Measurements from ENCODE around the gene SULF2. TPM values are rescaled to one million over a fixed set of nuclear protein-coding genes. Genes with fewer than 3 reads are reported as not detected.
A peak's percentile ranks its signal among the peaks of the same experiment; 100 is the strongest.

The SULF2 gene
- total and polyA plus RNA-seq, 2 of the 13 experiments (the other 11 are each of a cell fraction or from before 2014, with no cell fraction given), result 7.2 to 50.9 TPM

DNA sequence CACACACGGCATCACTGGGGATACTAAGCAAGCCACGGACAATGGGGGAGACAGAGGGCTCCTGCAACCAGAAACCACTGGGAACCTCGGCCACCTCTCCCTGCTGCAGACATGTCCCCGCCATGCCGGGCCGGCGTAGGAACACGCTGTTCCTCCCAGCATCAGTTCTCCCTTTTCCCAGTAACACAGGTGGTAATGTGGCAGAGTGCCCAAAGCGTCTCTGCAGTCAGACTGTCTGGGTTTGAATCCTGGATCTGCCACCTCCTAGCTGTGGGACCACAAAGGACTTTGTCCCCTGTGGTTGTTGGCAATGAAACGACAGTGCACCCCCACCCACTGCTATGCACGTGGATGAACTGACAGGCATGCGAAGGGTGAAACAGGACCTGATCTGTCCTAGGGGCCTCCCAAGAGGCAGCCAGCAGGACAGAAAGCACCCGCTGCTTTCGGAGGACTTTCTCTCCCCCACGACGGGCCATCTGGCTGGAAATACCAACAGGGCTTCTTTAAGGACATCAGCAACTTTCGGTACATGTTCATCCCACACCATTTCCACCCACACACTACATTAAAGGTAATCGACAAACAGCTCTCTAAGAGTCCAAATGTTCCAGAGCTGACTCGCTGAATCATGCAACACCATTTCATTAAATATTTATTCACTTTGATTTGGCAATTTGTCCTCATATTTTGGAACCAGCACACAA lies 74.1 kb downstream of the SULF2 start (continued):
- TF ChIP-seq, protein P1, sequence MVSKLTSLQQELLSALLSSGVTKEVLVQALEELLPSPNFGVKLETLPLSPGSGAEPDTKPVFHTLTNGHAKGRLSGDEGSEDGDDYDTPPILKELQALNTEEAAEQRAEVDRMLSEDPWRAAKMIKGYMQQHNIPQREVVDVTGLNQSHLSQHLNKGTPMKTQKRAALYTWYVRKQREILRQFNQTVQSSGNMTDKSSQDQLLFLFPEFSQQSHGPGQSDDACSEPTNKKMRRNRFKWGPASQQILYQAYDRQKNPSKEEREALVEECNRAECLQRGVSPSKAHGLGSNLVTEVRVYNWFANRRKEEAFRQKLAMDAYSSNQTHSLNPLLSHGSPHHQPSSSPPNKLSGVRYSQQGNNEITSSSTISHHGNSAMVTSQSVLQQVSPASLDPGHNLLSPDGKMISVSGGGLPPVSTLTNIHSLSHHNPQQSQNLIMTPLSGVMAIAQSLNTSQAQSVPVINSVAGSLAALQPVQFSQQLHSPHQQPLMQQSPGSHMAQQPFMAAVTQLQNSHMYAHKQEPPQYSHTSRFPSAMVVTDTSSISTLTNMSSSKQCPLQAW (CRISPR knock-in tag; IDR thresholded peaks at IDR 0.05), result no peak
- TF ChIP-seq ZNF550 (CRISPR knock-in tag; IDR thresholded peaks at IDR 0.05; ENCODE audit: borderline replicate concordance), result no peak
- no peak for TF ChIP-seq ZNF451 (CRISPR knock-in tag; IDR thresholded peaks at IDR 0.05)
- TF ChIP-seq NAIF1 (CRISPR knock-in tag; IDR thresholded peaks at IDR 0.05; ENCODE audit: borderline replicate concordance), result no peak
- TF ChIP-seq, protein P2, sequence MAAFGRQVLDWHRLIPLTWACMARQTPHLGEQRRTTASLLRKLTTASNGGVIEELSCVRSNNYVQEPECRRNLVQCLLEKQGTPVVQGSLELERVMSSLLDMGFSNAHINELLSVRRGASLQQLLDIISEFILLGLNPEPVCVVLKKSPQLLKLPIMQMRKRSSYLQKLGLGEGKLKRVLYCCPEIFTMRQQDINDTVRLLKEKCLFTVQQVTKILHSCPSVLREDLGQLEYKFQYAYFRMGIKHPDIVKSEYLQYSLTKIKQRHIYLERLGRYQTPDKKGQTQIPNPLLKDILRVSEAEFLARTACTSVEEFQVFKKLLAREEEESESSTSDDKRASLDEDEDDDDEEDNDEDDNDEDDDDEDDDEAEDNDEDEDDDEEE (CRISPR knock-in tag; IDR thresholded peaks at IDR 0.05), result no peak
- TF ChIP-seq FOXC1 (CRISPR knock-in tag; IDR thresholded peaks at IDR 0.05; ENCODE audit: borderline replicate concordance), result peak; percentile 33; the same call in 1 of the 2 replicates
- TF ChIP-seq, protein P3, sequence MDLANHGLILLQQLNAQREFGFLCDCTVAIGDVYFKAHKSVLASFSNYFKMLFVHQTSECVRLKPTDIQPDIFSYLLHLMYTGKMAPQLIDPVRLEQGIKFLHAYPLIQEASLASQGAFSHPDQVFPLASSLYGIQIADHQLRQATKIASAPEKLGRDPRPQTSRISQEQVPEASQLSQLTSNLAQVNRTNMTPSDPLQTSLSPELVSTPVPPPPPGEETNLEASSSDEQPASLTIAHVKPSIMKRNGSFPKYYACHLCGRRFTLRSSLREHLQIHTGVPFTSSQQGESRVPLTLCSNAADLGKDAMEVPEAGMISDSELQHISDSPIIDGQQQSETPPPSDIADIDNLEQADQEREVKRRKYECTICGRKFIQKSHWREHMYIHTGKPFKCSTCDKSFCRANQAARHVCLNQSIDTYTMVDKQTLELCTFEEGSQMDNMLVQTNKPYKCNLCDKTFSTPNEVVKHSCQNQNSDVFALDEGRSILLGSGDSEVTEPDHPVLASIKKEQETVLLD (CRISPR knock-in tag; IDR thresholded peaks at IDR 0.05; ENCODE audit: low read depth), result no peak
- TF ChIP-seq TRIM24 (CRISPR knock-in tag; IDR thresholded peaks at IDR 0.05), result no peak
- no peak for TF ChIP-seq SETDB1 (CRISPR knock-in tag; IDR thresholded peaks at IDR 0.05; ENCODE audit: borderline replicate concordance)
- TF ChIP-seq SATB2 (CRISPR knock-in tag; IDR thresholded peaks at IDR 0.05), result no peak
- TF ChIP-seq DPF2 (CRISPR knock-in tag; IDR thresholded peaks at IDR 0.05; ENCODE audit: borderline replicate concordance, low read depth), result peak; percentile 74; the same call in 1 of the 2 replicates
- no peak for TF ChIP-seq ZNF24 (IDR thresholded peaks at IDR 0.05)
- TF ChIP-seq, protein P4, sequence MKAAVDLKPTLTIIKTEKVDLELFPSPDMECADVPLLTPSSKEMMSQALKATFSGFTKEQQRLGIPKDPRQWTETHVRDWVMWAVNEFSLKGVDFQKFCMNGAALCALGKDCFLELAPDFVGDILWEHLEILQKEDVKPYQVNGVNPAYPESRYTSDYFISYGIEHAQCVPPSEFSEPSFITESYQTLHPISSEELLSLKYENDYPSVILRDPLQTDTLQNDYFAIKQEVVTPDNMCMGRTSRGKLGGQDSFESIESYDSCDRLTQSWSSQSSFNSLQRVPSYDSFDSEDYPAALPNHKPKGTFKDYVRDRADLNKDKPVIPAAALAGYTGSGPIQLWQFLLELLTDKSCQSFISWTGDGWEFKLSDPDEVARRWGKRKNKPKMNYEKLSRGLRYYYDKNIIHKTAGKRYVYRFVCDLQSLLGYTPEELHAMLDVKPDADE (CRISPR knock-in tag; IDR thresholded peaks at IDR 0.05), result no peak
- 0 out of 2 replicates have a peak, but pooled peaks have one; percentile 3 for TF ChIP-seq SMARCC2 (IDR thresholded peaks at IDR 0.05)
- peak; percentile 77 for TF ChIP-seq GATAD1 (CRISPR knock-in tag; IDR thresholded peaks at IDR 0.05)
- no peak for TF ChIP-seq ZNF367 (CRISPR knock-in tag; IDR thresholded peaks at IDR 0.05; ENCODE audit: borderline replicate concordance)
- peak; percentile 96 for TF ChIP-seq ZNF331 (CRISPR knock-in tag; IDR thresholded peaks at IDR 0.05)
- TF ChIP-seq TEAD2 (CRISPR knock-in tag; IDR thresholded peaks at IDR 0.05), result no peak
- peak; percentile 90 for TF ChIP-seq PPARG (CRISPR knock-in tag; conservative IDR thresholded peaks at IDR 0.05)
- TF ChIP-seq ZNF496 (CRISPR knock-in tag; IDR thresholded peaks at IDR 0.05; ENCODE audit: insufficient replicate concordance), result no peak
- no peak for TF ChIP-seq HNRNPLL (IDR thresholded peaks at IDR 0.05; ENCODE audit: low read depth, low read length, poor library complexity, severe bottlenecking)
- no peak for TF ChIP-seq ZNF773 (CRISPR knock-in tag; IDR thresholded peaks at IDR 0.05; ENCODE audit: borderline replicate concordance)
- TF ChIP-seq ZNF17 (CRISPR knock-in tag; IDR thresholded peaks at IDR 0.05), result no peak
- peak; percentile 57; the same call in 1 of the 2 replicates for TF ChIP-seq KMT2B (CRISPR knock-in tag; IDR thresholded peaks at IDR 0.05)

All from HepG2 (cell line).